Mucosa of descending colon (tissue), 3 donors: ENCODE data around the gene RUNX1. TPM values are rescaled to one million over a fixed set of nuclear protein-coding genes. Genes with fewer than 3 reads are reported as not detected.

Source experiments
- ATAC-seq: fragments of 200-7000 bp; cut with Tn5 transposase; one replicate; pipeline ENCODE4 v1.9.1; 2020; ENCODE audit warnings: mild to moderate bottlenecking, moderate library complexity
- DNase-seq, 3 donors: peaks; one replicate each; pipeline ENCODE4 v3.0.0-alpha.2; 2020
- H3K36me3 ChIP-seq: fragments of 200-600 bp; one replicate; pipeline ENCODE4 v1.8.0; 2021; ENCODE audit warnings: low read depth, mild to moderate bottlenecking
- H3K4me1 ChIP-seq: fragments of 200-600 bp; one replicate; pipeline ENCODE4 v1.8.0; 2021; ENCODE audit warnings: low read depth, mild to moderate bottlenecking
- H3K4me3 ChIP-seq: fragments of 200-600 bp; one replicate; pipeline ENCODE4 v1.8.0; 2021; ENCODE audit warnings: mild to moderate bottlenecking
- H3K9me3 ChIP-seq: fragments of 200-600 bp; one replicate; pipeline ENCODE4 v1.8.0; 2021; ENCODE audit warnings: mild to moderate bottlenecking
- CTCF ChIP-seq: fragments of 200-600 bp; IDR thresholded peaks from one replicate; pipeline ENCODE4 v1.8.0; 2022; ENCODE audit warnings: antibody characterized with exemption, mild to moderate bottlenecking
- intact Hi-C, 2 donors: fragments of 100-400 bp; cut with DNase I in 1 of 2; cut with micrococcal nuclease in 1 of 2; formaldehyde crosslinking; loops; one replicate each; pipeline versions ENCODE4 v1.11.0 to v1.11.1; 2022; cut with DNase I, micrococcal nuclease
- total RNA-seq, 3 donors: library from RNA; stranded (reverse); fragmentation: NEBNext Ultra II Directional in 2 of 3; extraction: Animal tissue kit (Norgen Biotek cat#: 25700) in 2 of 3; gene quantifications; one replicate each; pipeline versions ENCODE4 v1.2.1 to v1.2.4, GENCODE V29; 2021 to 2023
- donor health status: DM: no; HTN: no; CAD: no; lungs with moderate emphysema.
- donor health status: DM: no; HTN: no; CAD: no.
- donor health status: DM: no; HTN: yes; CAD: no.

RUNX1 gene
- total RNA-seq, 3 donors from 2014 or later: 16.5 to 29.4 (median 24.0) TPM

GRCh38 chr21:35081861-35082260 is 32.8 kb upstream of the RUNX1 start:
- intact Hi-C loops: no loop called here
- H3K36me3 ChIP-seq: no peaks in the 10 kb centered on the region
- ATAC-seq: no peak
- H3K4me3 ChIP-seq: no peak overlapping the region
- no peak for DNase-seq
- H3K9me3 ChIP-seq: no peaks in the 10 kb centered on the region
- no peaks in the 10 kb centered on the region for H3K4me1 ChIP-seq
- no peak for TF ChIP-seq CTCF

- TF ChIP-seq CTCF: no peak
- no peaks in the 10 kb centered on the region for H3K9me3 ChIP-seq
- H3K36me3 ChIP-seq: no peaks in the 10 kb centered on the region
- intact Hi-C loops: no loop called here
- H3K4me1 ChIP-seq: no peaks in the 10 kb centered on the region
- no peak overlapping the region for H3K4me3 ChIP-seq
- DNase-seq: no peak
- no peak for ATAC-seq
These were observed 30.1 kb upstream of the RUNX1 start for GRCh38 chr21:35079181-35079580.

- Histone ChIP-seq H3K4me3 (no peak overlapping the region), H3K4me1 (no peaks in the 10 kb centered on the region), H3K36me3 (no peaks in the 10 kb centered on the region), H3K9me3 (no peaks in the 10 kb centered on the region)
- intact Hi-C loops: no loop called here
- DNase-seq: no peak
- ATAC-seq: no peak
- TF ChIP-seq CTCF: no peak
These were observed 28.9 kb upstream of the RUNX1 start for GRCh38 chr21:35077975-35078374.

GRCh38 chr21:35077466-35077865 is 28.4 kb upstream of the RUNX1 start:
- no peak for DNase-seq
- Histone ChIP-seq H3K4me1 (no peaks in the 10 kb centered on the region), H3K9me3 (no peaks in the 10 kb centered on the region), H3K4me3 (no peak overlapping the region), H3K36me3 (no peaks in the 10 kb centered on the region)
- no peak for ATAC-seq
- no peak for TF ChIP-seq CTCF
- intact Hi-C loops: no loop called here

GRCh38 chr21:35075546-35075945 is 26.4 kb upstream of the RUNX1 start:
- intact Hi-C loops: no loop called here
- TF ChIP-seq CTCF: no peak
- DNase-seq (no peak), ATAC-seq (no peak)
- Histone ChIP-seq H3K4me1 (no peaks in the 10 kb centered on the region), H3K4me3 (no peak overlapping the region), H3K9me3 (no peaks in the 10 kb centered on the region), H3K36me3 (no peaks in the 10 kb centered on the region)

GRCh38 chr21:35072960-35073359 is 23.9 kb upstream of the RUNX1 start:
- no peak for ATAC-seq
- intact Hi-C loops: no loop called here
- Histone ChIP-seq H3K36me3 (no peaks in the 10 kb centered on the region), H3K4me1 (no peaks in the 10 kb centered on the region), H3K4me3 (no peak overlapping the region), H3K9me3 (no peaks in the 10 kb centered on the region)
- no peak for TF ChIP-seq CTCF
- DNase-seq: no peak
